ENCODE data around the gene THSD7B.

DNA sequence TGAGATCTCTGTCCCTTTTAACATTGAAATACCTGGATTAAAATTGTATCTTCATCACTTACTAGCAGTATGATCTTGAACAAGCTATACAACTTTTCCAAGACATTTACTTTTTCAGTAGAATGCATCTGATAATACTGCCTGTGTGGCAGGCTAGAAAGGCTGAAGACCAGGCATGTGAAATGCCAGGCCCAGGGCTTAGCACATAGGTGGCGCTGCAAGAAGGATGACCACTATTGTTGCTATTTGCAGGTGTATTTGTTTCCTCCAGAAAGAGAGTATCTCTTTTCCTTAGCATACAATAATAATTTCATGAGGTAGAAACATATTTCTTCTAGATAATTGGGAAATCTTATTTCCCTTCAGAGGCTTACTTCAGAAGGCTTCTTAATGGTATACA is 331.3 kb downstream of the THSD7B start:
- TF ChIP-seq CTCF (IDR thresholded peaks at IDR 0.05; ENCODE audit: poor library complexity, severe bottlenecking) (no peak), EP300 (conservative IDR thresholded peaks at IDR 0.05; ENCODE audit: poor library complexity, severe bottlenecking) (no peak), RAD21 (conservative IDR thresholded peaks at IDR 0.05) (no peak)
